HG03135 (cell line): ENCODE measurements around the gene FAM135A.
"Not testable (repeated sequence)": the region's sequence is repeated elsewhere in the genome, so short reads cannot be mapped to it uniquely, and the experiment has no call there.

ENCODE experiments used
- ATAC-seq: cut with Tn5 transposase; IDR thresholded peaks from one replicate; pipeline ENCODE4 v1.9.1; 2021; ENCODE audit warnings: mild to moderate bottlenecking, moderate library complexity; ENCODE audit not compliant: unreplicated experiment

The FAM135A gene

DNA sequence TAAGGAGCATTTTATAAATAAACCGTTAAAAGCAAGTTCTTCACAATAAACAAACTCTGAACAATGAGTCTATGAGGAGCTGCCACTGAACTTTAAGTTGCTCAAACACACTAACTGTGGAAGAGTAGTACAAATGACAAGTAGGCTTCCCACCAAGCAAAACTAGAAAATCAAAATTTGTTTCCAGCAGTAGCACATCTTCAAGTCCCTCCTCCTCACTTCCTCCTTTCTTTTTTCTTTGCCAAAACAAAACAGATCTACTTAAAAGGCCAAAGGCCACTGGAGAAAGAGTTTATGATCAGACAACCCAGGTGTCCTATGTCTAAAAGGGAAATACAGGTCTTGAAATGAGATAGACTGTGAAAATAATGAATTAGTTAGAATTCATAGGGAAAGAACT, 17.1 kb upstream of the FAM135A start:
- no peak for ATAC-seq

GRCh38 chr6:70396796-70397729, 16.2 kb upstream of the FAM135A start:
- no peak for ATAC-seq

- ATAC-seq = no peak
Measured at GRCh38 chr6:70398783-70399728, 14.3 kb upstream of the FAM135A start.

GRCh38 chr6:70404658-70405057, 8.7 kb upstream of the FAM135A start:
- ATAC-seq = no peak

DNA sequence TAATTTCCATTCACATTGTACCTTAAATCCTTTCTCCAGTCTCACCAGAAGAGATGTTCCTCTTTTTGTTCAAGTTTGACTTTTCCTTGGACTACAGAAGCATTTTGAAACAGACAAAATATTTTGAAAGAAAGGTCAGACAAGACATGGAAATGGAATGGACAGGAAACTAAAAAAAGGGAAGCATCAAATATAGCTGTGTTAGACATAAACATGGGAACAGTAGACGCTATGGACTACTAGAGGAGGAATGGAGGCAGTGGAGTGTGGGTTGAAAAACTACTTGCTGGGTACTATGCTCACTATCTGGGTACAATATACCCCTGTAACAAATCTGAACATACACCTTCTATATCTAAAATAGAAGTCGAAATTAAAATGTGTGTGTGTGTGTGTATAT, 4.1 kb upstream of the FAM135A start:
- ATAC-seq = no peak

GRCh38 chr6:70411542-70412251, 1.6 kb upstream of the FAM135A start:
- no peak for ATAC-seq

DNA sequence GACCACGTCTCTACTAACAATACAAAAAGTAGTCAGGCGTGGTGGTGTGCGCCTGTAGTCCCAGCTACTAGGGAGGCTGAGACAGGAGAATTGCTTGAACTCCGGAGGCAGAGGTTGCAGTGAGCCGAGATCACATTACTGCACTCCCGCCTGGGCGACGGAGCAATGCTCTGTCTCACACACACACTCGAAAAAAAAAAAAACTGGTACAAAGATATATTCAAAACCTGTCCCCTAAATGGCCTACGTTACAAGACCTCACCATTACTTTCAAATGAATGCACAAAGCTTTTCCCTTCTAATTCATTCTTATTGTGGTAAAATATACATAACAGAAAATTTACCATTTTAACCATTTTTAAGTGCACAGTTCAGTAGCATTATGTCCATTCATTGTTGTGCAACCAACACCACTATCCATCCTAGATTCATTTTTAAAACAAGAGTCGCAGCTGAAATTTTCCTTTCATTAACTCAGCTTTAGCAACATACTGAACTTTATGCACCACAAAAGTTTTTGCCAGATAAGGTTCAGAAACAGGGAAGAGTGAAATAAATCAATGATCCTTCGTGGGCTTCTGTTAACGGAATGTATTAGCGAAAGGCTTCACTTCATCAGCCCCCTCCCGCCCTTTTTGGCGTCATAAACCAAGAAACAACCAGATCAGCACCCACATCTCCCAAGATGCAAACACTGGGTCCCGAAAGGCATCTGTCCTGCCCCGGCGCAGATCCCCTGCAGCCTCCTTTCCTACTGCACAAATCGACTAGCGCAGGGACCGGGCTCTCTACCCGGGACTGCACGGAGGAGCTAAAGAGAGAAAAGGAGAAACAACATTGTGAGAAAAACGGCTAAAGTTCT, 825 bp upstream of the FAM135A start:
- peak; percentile 22 for ATAC-seq

GRCh38 chr6:70413992-70414494, 735 bp downstream of the FAM135A start:
- peak; percentile 7 for ATAC-seq

DNA sequence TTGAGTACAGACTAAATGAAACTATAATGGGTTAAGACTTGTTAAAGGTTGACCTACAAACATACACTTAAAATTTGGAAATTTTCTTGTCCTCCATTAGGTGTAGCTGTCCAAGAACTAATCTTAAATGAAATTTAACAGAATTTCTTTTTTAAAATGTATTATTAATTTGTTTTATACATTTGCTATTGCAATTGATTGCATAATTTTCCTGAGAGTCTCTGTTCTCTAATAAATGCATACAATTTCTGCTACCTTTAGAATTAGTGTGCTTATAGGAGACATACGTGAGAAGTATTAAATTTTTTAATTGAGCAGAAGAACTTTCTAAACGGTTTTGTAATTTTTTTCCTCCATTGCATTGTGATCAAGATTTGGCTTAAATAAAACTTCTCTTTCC, 1.5 kb downstream of the FAM135A start:
- ATAC-seq = no peak

GRCh38 chr6:70415247-70415646, 1.9 kb downstream of the FAM135A start:
- ATAC-seq = no peak

DNA sequence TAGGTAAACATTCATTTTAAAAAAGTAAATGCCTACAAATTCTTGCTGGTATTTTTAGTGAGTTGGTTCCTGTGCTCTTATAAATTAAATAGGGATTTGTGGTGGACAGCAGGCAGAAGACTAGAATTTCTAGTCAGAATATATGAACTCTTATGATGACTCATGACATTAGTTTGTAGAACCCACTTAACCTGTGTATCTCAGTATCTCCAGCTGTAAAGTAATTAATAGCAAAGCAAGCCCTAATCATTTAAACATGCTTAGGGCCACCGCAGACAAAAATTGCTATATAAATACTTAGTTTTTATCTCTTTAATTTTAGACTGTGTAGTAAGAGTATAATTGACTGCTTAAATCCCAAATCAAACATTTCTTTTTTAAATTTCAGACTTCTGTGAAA, 2.4 kb downstream of the FAM135A start:
- ATAC-seq = no peak

DNA sequence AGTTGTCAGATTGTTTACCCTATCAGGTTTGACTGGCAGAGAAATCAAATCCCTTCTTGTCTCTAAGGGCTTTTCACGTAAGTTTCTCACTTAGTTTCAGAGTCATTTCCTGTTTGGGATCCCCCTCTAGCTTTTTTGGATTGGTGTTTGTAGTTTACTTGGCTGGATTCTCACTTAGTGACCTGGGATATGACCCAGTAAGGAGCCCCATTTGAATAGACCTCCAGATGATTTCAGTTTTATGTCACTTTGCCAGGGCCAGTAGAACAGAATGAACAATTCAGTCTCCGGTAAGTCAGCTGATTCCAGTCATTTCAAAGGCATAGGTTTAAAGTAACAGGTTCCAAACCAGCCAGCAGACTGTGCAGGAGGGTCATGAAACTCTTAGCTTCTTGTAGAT, 8.2 kb downstream of the FAM135A start:
- no peak for ATAC-seq

DNA sequence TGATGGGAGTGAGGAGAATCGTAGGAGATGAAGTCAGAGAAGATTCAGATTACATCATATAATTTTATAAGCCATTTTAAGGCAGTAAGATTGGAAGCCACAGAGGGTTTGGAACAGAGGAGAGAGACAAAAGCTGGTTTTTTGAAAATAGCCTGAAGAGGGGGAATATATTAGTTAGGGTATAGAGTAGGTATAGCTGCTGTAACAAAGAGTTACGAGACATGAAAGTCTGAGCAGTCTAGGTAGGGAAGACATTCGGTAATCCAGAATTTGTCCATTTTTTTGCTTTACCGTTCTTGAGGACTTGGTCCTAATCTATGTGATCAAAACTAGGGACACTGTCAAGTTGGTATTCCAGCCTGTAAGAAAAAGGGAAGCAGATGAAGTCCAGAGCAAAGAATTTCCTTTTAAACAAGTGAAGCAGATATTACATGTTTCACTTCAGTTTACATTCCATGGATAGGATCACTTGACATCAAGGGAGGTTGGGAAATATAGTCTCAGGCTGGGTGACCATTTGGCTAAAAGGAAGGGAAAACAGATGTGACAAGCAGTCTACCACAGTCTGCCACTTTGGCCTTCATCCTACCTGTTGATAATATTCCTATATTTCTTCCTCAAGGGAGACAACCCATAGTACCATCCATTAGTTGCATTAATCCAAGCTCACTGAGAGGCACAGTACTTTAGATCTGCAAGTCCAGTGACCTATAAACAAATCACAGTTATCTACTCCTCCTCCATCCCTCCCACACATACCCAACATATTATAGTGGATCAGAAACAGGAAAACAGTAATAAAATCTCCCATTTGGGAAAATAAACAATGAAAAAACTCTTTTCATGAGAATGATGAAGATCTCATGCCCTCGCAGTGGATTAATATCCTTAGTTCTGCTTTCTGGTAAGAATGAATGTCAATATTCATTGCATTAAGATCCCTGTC, 10.2 kb downstream of the FAM135A start:
- ATAC-seq = no peak

GRCh38 chr6:70424291-70424690, 11.0 kb downstream of the FAM135A start:
- no peak for ATAC-seq

DNA sequence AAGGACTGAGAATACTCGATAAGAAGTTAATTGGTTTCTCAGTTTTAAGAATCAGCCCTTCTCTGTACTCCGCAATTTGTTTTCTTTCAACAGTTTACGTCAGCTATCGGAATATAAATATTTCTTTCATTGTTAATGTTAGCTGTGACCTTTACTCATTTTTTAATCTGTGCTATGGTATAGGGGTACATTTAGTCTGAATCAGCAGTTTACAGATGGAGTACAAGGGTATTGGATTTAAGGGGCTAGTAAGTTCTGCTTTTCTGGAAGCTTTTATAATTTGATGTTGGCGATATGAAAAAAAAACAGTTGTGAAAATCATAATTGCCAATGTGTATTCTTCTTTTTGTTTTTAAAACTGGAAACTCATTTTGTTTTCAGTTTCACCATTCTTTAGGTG, 23.0 kb downstream of the FAM135A start:
- no peak for ATAC-seq

DNA sequence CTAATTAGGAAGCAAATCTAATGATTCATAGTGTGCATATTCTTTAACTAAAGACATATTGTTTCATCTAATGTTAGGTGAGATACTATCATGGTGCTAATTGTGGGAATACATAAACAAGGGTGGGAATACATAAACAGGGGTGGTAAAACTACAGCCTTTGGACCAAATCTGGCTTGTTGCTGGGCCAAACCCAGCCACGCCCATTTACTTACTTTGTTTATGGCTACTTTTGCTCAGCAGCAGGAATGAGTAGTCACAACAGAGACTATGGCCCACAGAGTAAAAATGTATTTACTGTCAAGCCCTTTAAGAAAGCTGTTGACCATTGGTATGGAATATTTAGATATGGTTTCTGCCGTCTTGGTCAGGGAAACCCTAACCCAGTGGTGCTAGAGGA, 31.7 kb downstream of the FAM135A start:
- ATAC-seq = no peak

- ATAC-seq = not testable (repeated sequence)
Measured at GRCh38 chr6:70447343-70448070, 34.2 kb downstream of the FAM135A start.

- not testable (repeated sequence) for ATAC-seq
Measured at GRCh38 chr6:70453899-70454298, 40.6 kb downstream of the FAM135A start.
